Measurements from ENCODE around the gene TGFBR3L. TPM values are rescaled to one million over a fixed set of nuclear protein-coding genes. Genes with fewer than 3 reads are reported as not detected.

Gene TGFBR3L
- total and polyA plus RNA-seq, 2 of the 8 experiments (the other 6 are each of a cell fraction or from before 2014, with no cell fraction given), result 3.1 to 3.7 TPM

DNA sequence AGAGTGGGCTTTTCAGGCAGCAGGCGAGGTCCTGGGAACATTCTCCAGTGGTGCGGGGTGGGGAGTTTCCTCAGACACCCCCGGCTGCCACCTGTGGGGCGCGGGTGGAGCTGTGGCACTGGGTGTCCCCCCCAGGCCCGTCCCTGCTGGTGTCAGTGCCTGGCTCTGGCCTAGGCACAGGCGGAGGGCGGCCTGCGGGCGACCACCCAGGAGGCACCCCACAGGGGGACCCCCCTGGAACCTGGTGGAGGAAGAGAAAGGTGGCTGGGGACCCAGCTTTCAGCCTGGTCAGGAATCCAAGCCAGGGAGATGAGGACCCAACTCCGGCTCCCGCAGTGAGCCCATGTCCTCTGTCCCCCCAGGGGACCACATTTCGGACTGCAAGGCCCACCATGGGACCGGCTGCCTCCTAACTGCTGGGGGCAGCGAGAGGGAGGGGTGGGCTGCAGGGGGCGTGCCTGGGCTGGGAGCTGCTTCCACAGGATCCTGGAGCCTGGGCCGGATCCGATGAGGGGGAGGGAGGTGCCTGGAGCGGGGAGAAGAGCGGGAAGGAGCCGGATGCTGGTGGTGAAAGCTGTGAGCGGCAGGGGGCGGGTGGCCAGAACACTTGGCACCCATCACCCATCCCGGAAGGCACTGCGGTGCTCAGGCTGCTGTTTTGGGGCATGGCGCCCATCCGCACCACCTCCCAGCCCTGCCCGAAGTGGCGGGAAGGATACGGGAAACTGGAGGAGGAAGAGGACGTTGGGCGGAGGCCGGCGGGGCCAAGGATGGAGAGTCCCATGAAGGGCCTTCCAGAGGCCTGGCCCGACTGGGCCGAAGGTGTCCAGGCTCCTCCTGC lies 16.8 kb downstream of the TGFBR3L start:
- WGBS, 2 experiments (ENCODE audit: extremely low coverage in 1 of 2, insufficient coverage in 1 of 2, insufficient read length in 1 of 2, insufficient replicate concordance in 2 of 2, low coverage in 1 of 2, low lambda C conversion rate in 2 of 2, missing lambda C conversion rate in 1 of 2), result 91% methylated on average over 18 of the region's 36 CpGs; no CpG with 5 or more reads in 1 of the 2 experiments

More for the DNA sequence above, 16.8 kb downstream of the TGFBR3L start:
- Histone ChIP-seq H3K23me2 (ENCODE audit: low read depth, low read length) (no peaks in the 10 kb centered on the region; the same call in 1 of the 2 replicates), H3K4me1 (replicated peaks in 1 of 4; ENCODE audit: control insufficient read depth in 3 of 4, insufficient read depth in 4 of 4, low read length in 3 of 4) (peaks cover 0 to 1% (median 0%) of the 10 kb centered on the region in 4 experiments; a peak in 1 of 7 replicates), H2AFZ (ENCODE audit: low read length) (no peak overlapping the region), H3K4ac (replicated peaks; ENCODE audit: insufficient read length, low read depth, low read length) (no peak overlapping the region), H2BK20ac (ENCODE audit: low read length) (no peak overlapping the region), H2BK5ac (ENCODE audit: low read depth, low read length) (no peak overlapping the region), H2BK120ac (replicated peaks; ENCODE audit: low read depth, low read length) (no peak overlapping the region), H3K9ac (replicated peaks in 1 of 4; ENCODE audit: extremely low read depth in 1 of 4, low read depth in 3 of 4, low read length in 3 of 4) (no peak overlapping the region), H4K91ac (replicated peaks; ENCODE audit: insufficient read length, low read length) (no peak overlapping the region), H3K79me2 (ENCODE audit: control insufficient read depth in 1 of 2, insufficient read depth in 2 of 2, low read length in 2 of 2) (no peaks in the 10 kb centered on the region), H4K20me1 (replicated peaks in 1 of 2; ENCODE audit: control insufficient read depth in 1 of 2, insufficient read depth in 2 of 2, low read length in 2 of 2) (peaks cover 8 to 19% of the 10 kb centered on the region in 2 experiments), H4K5ac (ENCODE audit: insufficient read length, low read depth, low read length) (no peak overlapping the region), H3K14ac (ENCODE audit: insufficient read length) (no peak overlapping the region), H3K79me1 (ENCODE audit: low read depth, low read length) (no peaks in the 10 kb centered on the region), H3K18ac (ENCODE audit: extremely low read depth, low read length) (no peak overlapping the region), H3K23ac (ENCODE audit: insufficient read length) (no peak overlapping the region), H3K4me3 (ENCODE audit: extremely low read depth in 1 of 4, insufficient read depth in 2 of 4, low read depth in 3 of 4, low read length in 4 of 4) (no peak overlapping the region), H3K9me3 (ENCODE audit: insufficient read depth in 2 of 2, low read depth in 1 of 2, low read length in 1 of 2) (no peaks in the 10 kb centered on the region), H3K56ac (replicated peaks; ENCODE audit: insufficient read length, low read depth, low read length) (no peak overlapping the region), H2BK15ac (ENCODE audit: low read length) (no peak overlapping the region), H2BK12ac (ENCODE audit: low read depth, low read length) (no peak overlapping the region), H3K27me3 (replicated peaks in 1 of 4; ENCODE audit: control insufficient read depth in 3 of 4, extremely low read depth in 1 of 4, insufficient read depth in 3 of 4, low read length in 3 of 4) (no peaks in the 10 kb centered on the region), H4K8ac (ENCODE audit: extremely low read depth, insufficient read depth, low read length) (peak overlapping the region; percentile 51), H3K36me3 (ENCODE audit: control insufficient read depth in 2 of 4, insufficient read depth in 4 of 4, low read length in 3 of 4) (peaks cover 25 to 59% (median 47%) of the 10 kb centered on the region in 4 experiments), H3K4me2 (ENCODE audit: insufficient read depth in 1 of 2, low read depth in 2 of 2, low read length in 2 of 2) (no peak overlapping the region), H2AK5ac (ENCODE audit: low read depth, low read length) (no peak overlapping the region), H3K27ac (ENCODE audit: low read depth, low read length) (no peak overlapping the region)
- TF ChIP-seq, protein P1, sequence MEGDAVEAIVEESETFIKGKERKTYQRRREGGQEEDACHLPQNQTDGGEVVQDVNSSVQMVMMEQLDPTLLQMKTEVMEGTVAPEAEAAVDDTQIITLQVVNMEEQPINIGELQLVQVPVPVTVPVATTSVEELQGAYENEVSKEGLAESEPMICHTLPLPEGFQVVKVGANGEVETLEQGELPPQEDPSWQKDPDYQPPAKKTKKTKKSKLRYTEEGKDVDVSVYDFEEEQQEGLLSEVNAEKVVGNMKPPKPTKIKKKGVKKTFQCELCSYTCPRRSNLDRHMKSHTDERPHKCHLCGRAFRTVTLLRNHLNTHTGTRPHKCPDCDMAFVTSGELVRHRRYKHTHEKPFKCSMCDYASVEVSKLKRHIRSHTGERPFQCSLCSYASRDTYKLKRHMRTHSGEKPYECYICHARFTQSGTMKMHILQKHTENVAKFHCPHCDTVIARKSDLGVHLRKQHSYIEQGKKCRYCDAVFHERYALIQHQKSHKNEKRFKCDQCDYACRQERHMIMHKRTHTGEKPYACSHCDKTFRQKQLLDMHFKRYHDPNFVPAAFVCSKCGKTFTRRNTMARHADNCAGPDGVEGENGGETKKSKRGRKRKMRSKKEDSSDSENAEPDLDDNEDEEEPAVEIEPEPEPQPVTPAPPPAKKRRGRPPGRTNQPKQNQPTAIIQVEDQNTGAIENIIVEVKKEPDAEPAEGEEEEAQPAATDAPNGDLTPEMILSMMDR (IDR thresholded peaks at IDR 0.05; ENCODE audit: control extremely low read depth in 1 of 3, insufficient read depth in 1 of 3, low read depth in 1 of 3, low read length in 3 of 3), result no peak
- TF ChIP-seq MAX (IDR thresholded peaks at IDR 0.05) (no peak), EGR1 (IDR thresholded peaks at IDR 0.05; ENCODE audit: borderline replicate concordance, low read depth, low read length) (no peak), SP1 (IDR thresholded peaks at IDR 0.05; ENCODE audit: low read depth, low read length) (no peak), EP300 (IDR thresholded peaks at IDR 0.05; ENCODE audit: borderline replicate concordance in 1 of 2, low read depth in 2 of 2, low read length in 2 of 2) (no peak), POU5F1 (IDR thresholded peaks at IDR 0.05; ENCODE audit: low read depth, low read length) (no peak), JUN (IDR thresholded peaks at IDR 0.05; ENCODE audit: low read depth, low read length) (no peak), RBBP5 (IDR thresholded peaks at IDR 0.05; ENCODE audit: borderline replicate concordance, low read depth, low read length) (no peak), TBP (IDR thresholded peaks at IDR 0.05; ENCODE audit: low read depth, low read length) (no peak)
- FAIRE-seq (no peak), DNase-seq (ENCODE audit: low read depth in 1 of 2, low spot score in 2 of 2) (no peak)
- POLR2A ChIA-PET (ENCODE audit: partially characterized antibody), result interaction anchor here (0.7 to 10.4 kb wide), 6 partner anchors 10 to 190 kb away, joined by 3 to 205 read pairs (median 4); partner anchors contain the start of genes SNAPC2 and TIMM44
- CTCF ChIA-PET (ENCODE audit: partially characterized antibody), result interaction anchor here (0.5 to 4.1 kb wide), 4 partner anchors 12 to 237 kb away, joined by 3 to 28 read pairs (median 8); partner anchors contain the start of genes SNAPC2 and TIMM44

All from H1 (cell line).